GM12873 (cell line): ENCODE data around the gene SART1.

Source experiments
- TF ChIP-seq, protein P1 (sequence below): IDR thresholded peaks from 2 replicates; pipeline ENCODE4 v1.5.1; 2012; ENCODE audit warnings: low read depth, mild to moderate bottlenecking, moderate library complexity, low read length, control low read depth; ENCODE audit not compliant: insufficient read depth; ENCODE audit errors: missing control alignments

The SART1 gene

DNA sequence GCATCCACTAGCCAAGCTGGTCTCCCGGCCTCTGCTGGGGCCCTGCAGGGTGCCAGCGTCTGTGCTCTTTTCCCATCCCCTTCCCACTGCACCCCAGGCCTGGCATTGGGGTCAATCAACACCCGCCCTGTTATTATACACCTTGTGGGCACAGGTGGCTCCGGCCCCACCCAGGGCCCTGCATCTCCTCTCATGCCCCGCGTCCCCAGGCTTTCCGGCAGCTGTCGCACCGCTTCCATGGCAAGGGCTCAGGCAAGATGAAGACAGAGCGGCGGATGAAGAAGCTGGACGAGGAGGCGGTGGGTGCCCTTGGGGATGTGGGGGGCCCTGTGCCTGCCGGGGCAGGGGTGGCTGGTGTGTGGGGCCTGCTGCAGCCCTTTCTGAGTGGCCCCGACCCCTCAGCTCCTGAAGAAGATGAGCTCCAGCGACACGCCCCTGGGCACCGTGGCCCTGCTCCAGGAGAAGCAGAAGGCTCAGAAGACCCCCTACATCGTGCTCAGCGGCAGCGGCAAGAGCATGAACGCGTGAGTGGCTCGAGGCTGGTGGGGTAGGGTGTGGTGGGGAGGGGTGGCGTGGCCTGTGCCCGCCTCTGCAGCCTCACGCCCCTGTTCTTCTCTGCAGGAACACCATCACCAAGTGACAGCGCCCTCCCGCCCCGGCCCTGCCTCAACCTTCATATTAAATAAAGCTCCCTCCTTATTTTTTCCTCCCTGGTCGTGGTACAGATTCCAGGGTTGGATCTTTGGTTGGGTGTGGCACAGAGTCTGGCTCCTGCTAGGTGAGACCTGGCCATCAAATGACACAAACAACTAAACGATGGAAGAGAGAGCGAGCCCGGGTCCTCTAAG is 17.1 kb downstream of the SART1 start:
- TF ChIP-seq, protein P1, sequence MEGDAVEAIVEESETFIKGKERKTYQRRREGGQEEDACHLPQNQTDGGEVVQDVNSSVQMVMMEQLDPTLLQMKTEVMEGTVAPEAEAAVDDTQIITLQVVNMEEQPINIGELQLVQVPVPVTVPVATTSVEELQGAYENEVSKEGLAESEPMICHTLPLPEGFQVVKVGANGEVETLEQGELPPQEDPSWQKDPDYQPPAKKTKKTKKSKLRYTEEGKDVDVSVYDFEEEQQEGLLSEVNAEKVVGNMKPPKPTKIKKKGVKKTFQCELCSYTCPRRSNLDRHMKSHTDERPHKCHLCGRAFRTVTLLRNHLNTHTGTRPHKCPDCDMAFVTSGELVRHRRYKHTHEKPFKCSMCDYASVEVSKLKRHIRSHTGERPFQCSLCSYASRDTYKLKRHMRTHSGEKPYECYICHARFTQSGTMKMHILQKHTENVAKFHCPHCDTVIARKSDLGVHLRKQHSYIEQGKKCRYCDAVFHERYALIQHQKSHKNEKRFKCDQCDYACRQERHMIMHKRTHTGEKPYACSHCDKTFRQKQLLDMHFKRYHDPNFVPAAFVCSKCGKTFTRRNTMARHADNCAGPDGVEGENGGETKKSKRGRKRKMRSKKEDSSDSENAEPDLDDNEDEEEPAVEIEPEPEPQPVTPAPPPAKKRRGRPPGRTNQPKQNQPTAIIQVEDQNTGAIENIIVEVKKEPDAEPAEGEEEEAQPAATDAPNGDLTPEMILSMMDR = no peak

DNA sequence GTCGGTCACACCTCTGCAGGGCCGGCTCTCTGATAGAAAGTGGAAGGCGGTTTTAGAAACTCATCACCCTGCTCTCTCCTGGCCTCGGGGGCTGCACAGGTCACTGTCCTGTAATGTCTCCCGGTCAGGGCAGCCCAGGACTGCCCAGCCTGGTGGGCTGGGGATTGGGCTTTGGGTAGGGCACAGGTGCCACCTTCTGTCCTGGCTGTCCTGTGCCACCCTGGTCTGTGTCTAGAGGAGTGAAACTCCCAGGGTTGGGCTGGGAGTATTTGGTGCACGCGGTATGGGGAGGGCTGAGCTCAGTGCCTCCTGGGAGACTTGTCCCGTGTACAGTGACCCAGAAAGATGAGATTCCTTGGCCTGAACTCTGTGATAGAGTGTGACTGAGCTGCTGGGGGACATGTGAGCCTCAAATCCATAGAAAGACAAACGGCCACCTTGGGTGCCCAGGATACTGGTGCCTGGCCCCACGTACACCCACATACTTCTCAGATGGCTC is 17.8 kb downstream of the SART1 start:
- TF ChIP-seq, protein P1 = no peak

- TF ChIP-seq, protein P1 = no peak
Measured at GRCh38 chr11:65981101-65981740, 19.7 kb downstream of the SART1 start.

- TF ChIP-seq, protein P1 = no peak
Measured at GRCh38 chr11:65981972-65982823, 20.7 kb downstream of the SART1 start.

DNA sequence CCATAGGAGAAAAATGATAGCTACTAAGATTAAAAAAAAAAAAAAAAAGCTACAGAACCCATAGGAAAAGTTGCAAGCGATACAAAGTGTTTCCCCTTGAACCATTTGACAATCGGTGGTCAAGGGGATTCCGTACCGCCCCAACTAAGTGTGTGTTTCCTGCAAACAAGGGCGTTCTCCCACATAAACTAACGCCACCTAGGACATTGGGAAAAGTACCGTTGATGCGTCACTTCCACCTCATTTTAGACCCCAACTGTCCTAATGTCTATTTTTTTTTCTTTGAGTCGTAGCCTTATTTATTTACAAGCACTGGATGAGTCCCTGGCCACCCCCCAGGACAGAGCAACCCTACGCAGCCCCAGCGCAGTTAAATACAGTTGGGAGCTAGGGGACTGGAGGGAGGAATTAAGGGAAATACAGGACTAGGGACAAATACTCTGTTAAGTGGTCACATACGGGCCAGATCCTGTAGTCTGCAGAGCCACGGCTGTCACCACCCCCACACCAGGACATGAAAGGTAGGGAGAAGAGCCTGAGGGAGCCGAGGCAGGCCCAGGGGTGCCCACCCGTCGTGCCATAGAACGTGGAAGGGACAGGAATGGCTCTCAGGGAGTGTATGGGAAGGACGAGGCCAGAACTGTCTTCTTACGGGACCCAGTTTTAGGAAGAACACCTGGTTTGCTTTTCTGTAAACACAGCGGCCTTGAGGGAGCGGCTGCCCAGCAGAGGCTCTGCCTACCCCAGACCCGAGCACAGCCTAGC is 21.5 kb downstream of the SART1 start:
- TF ChIP-seq, protein P1 = no peak

GRCh38 chr11:65983589-65983987 is 22.1 kb downstream of the SART1 start:
- TF ChIP-seq, protein P1 = no peak

DNA sequence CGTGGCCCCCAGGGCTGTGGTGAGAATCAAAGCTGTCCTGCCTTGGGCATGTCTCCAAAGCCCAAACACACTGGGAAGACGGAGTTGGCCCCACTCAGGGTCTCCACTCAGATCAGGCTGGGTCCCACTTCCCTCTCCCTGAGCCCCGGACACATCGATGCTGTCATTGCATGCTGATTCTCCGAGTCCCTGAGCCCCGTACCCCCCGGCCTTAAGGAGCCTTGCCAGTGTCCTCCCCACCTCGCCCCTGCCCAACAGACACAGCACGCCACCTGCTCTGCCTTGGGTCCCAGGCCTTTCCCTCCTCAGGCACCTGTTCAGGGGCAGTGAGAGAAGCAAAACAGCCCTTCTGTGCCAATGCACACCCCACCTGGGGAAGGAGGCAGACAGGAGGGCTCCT is 25.8 kb downstream of the SART1 start:
- TF ChIP-seq, protein P1 = no peak
